Measurements from ENCODE around the gene BANK1. TPM values are rescaled to one million over a fixed set of nuclear protein-coding genes. Genes with fewer than 3 reads are reported as not detected.
A peak's percentile ranks its signal among the peaks of the same experiment; 100 is the strongest.

The BANK1 gene, protein sequence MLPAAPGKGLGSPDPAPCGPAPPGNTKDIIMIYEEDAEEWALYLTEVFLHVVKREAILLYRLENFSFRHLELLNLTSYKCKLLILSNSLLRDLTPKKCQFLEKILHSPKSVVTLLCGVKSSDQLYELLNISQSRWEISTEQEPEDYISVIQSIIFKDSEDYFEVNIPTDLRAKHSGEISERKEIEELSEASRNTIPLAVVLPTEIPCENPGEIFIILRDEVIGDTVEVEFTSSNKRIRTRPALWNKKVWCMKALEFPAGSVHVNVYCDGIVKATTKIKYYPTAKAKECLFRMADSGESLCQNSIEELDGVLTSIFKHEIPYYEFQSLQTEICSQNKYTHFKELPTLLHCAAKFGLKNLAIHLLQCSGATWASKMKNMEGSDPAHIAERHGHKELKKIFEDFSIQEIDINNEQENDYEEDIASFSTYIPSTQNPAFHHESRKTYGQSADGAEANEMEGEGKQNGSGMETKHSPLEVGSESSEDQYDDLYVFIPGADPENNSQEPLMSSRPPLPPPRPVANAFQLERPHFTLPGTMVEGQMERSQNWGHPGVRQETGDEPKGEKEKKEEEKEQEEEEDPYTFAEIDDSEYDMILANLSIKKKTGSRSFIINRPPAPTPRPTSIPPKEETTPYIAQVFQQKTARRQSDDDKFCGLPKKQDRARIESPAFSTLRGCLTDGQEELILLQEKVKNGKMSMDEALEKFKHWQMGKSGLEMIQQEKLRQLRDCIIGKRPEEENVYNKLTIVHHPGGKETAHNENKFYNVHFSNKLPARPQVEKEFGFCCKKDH
- total RNA-seq (2022) = not detected in 2 replicates
- percentile 0 among the genes with signal in this experiment for Bru-seq, nascent RNA
- percentile 0 among the genes with signal in this experiment for BruChase-seq, experiment 1, labeled RNA remaining after a 6-hour chase
- BruChase-seq, experiment 2, labeled RNA remaining after a 2-hour chase = percentile 1 among the genes with signal in this experiment
- long read RNA-seq = 0 reads

DNA sequence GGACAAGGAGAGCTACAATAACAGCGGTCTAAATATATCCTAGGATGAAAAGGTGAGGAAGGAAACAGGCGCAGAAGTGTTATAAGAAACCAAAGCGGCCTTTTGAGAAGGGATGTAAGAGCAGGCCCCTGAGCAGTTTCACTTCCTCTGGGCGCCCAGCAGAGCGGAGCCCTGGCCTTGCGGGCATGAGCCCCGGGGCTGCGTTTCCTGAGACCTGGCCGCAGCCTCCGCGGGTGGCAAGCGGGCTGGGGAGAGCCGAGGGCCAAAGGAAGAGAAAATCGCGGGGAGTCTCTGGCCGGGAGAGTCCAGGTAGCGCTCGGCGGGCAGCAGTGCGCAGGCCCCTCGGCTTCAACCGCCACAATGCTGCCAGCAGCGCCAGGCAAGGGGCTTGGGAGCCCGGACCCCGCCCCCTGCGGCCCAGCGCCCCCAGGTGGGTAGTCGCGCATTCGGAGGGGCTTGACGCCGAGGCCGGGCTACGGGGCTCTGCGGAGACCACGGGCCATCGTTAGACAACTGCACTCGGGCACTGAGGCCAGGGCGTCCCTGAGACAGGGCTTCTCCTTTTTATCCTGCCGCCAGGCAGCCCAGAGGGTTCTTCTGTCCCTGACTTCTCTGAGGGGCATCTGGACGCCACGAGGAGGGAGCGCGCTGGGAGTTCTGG lies at the start of gene BANK1:
Gene BANK1, plus strand, starts transcription at position 210 of the 661 bp plus-strand sequence. Its CDS starts 151 bp downstream, at position 361.
- CTCF ChIA-PET = no interaction called here
- no peak for DNase-seq (ENCODE audit: unreplicated experiment)

DNA sequence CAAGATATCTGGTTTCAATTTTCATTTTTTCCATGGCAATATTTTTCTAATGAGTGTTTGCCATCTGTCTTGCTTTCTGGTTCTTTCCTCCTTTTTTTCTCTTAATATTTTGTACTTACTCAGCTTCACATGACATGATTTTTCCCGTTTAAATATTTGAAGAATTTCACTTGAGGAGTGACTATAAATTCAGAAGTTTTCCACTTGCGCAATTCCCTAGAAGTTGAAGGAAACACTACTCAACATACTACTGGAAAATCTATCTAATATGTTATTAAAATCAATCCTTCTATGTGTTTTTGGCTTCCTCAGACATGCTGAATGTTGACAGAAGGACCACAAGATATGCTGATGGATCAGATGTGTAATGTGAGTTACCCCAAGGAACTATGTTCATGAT lies 36.8 kb upstream of the BANK1 start:
- Mint-ChIP-seq H3K36me3 (ENCODE audit: insufficient read depth, unreplicated experiment) (no peaks in the 10 kb centered on the region), H3K9me3 (ENCODE audit: unreplicated experiment) (no peaks in the 10 kb centered on the region), H3K27ac (ENCODE audit: low read depth, unreplicated experiment) (no peak overlapping the region), H3K27me3 (ENCODE audit: insufficient read depth, unreplicated experiment) (no peaks in the 10 kb centered on the region), H3K4me3 (ENCODE audit: unreplicated experiment) (no peak overlapping the region), H3K4me1 (ENCODE audit: insufficient read depth, unreplicated experiment) (no peaks in the 10 kb centered on the region)
- ChIA-PET POLR2A (no interaction called here), CTCF (no interaction called here)
- TF ChIP-seq, protein P1, sequence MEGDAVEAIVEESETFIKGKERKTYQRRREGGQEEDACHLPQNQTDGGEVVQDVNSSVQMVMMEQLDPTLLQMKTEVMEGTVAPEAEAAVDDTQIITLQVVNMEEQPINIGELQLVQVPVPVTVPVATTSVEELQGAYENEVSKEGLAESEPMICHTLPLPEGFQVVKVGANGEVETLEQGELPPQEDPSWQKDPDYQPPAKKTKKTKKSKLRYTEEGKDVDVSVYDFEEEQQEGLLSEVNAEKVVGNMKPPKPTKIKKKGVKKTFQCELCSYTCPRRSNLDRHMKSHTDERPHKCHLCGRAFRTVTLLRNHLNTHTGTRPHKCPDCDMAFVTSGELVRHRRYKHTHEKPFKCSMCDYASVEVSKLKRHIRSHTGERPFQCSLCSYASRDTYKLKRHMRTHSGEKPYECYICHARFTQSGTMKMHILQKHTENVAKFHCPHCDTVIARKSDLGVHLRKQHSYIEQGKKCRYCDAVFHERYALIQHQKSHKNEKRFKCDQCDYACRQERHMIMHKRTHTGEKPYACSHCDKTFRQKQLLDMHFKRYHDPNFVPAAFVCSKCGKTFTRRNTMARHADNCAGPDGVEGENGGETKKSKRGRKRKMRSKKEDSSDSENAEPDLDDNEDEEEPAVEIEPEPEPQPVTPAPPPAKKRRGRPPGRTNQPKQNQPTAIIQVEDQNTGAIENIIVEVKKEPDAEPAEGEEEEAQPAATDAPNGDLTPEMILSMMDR (IDR thresholded peaks at IDR 0.05; ENCODE audit: unreplicated experiment) = no peak
- DNase-seq (ENCODE audit: unreplicated experiment) = no peak
- no TSS peak for BruUV-seq (replicated peaks)
- intact Hi-C loops (cut with micrococcal nuclease) = no loop called here

More for the DNA sequence above, at the start of gene BANK1:
- no peaks in the 10 kb centered on the region for H3K27me3 Mint-ChIP-seq (ENCODE audit: insufficient read depth, unreplicated experiment)
- H3K27ac Mint-ChIP-seq (ENCODE audit: low read depth, unreplicated experiment) = no peak within 1 kb of the TSS
- BruUV-seq (replicated peaks) = no TSS peak
- TF ChIP-seq, protein P1 (IDR thresholded peaks at IDR 0.05; ENCODE audit: unreplicated experiment) = no peak
- H3K36me3 Mint-ChIP-seq (ENCODE audit: insufficient read depth, unreplicated experiment) = no peaks in the 10 kb centered on the region
- POLR2A ChIA-PET = no interaction called here
- H3K4me3 Mint-ChIP-seq (ENCODE audit: unreplicated experiment) = no peak within 1 kb of the TSS
- H3K9me3 Mint-ChIP-seq (ENCODE audit: unreplicated experiment) = no peaks in the 10 kb centered on the region
- intact Hi-C loops (cut with micrococcal nuclease) = no loop called here
- peaks cover 6% of the 10 kb centered on the region for H3K4me1 Mint-ChIP-seq (ENCODE audit: insufficient read depth, unreplicated experiment)

DNA sequence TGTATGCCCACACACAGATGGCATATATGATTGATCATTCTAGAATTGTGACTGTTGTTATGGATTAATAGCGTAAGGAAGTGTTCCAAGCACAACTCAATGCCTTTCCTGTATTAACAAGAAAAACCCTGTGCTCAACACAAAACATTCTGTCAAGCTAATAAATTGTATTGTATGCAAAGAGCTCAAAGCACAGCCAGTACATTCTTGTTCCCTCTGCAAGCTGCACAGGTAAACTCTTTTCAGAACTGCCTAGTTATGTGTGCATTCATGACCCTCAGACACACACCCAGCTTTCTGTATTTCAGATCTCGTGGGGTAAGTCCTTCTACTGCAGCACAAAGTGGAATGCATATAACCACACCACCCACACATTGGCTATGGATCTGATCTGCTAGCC lies 34.3 kb upstream of the BANK1 start:
- no peaks in the 10 kb centered on the region for H3K27me3 Mint-ChIP-seq (ENCODE audit: insufficient read depth, unreplicated experiment)
- ChIA-PET CTCF (no interaction called here), POLR2A (no interaction called here)
- BruUV-seq (replicated peaks) = no TSS peak
- intact Hi-C loops (cut with micrococcal nuclease) = no loop called here
- TF ChIP-seq, protein P1 (IDR thresholded peaks at IDR 0.05; ENCODE audit: unreplicated experiment) = no peak
- H3K9me3 Mint-ChIP-seq (ENCODE audit: unreplicated experiment) = no peaks in the 10 kb centered on the region
- no peaks in the 10 kb centered on the region for H3K36me3 Mint-ChIP-seq (ENCODE audit: insufficient read depth, unreplicated experiment)
- no peak overlapping the region for H3K27ac Mint-ChIP-seq (ENCODE audit: low read depth, unreplicated experiment)
- H3K4me1 Mint-ChIP-seq (ENCODE audit: insufficient read depth, unreplicated experiment) = no peaks in the 10 kb centered on the region
- H3K4me3 Mint-ChIP-seq (ENCODE audit: unreplicated experiment) = no peak overlapping the region
- no peak for DNase-seq (ENCODE audit: unreplicated experiment)

DNA sequence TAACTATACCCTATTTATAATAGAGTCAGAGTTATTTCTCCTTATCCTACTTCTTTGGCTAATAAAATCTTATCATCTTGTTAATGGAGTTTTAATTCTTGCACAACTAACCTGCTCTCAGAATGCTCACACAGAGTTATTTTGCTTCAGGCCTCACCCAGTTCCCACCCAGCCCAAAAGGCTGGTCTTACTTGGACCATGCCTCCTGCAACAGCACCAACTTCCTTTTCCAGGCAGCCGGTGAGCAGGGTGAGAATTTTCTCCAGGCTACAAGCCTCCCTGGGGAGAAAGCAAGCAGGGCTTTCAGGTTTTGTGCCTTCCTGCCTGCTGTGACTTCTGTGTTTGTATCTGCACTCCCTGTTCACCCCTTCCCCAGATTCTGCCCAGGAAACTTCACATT lies 29.1 kb upstream of the BANK1 start:
- TF ChIP-seq, protein P1 (IDR thresholded peaks at IDR 0.05; ENCODE audit: unreplicated experiment) = no peak
- no TSS peak for BruUV-seq (replicated peaks)
- POLR2A ChIA-PET = no interaction called here
- DNase-seq (ENCODE audit: unreplicated experiment) = no peak
- Mint-ChIP-seq H3K36me3 (ENCODE audit: insufficient read depth, unreplicated experiment) (no peaks in the 10 kb centered on the region), H3K4me1 (ENCODE audit: insufficient read depth, unreplicated experiment) (no peaks in the 10 kb centered on the region), H3K9me3 (ENCODE audit: unreplicated experiment) (no peaks in the 10 kb centered on the region), H3K27ac (ENCODE audit: low read depth, unreplicated experiment) (no peak overlapping the region), H3K4me3 (ENCODE audit: unreplicated experiment) (no peak overlapping the region), H3K27me3 (ENCODE audit: insufficient read depth, unreplicated experiment) (no peaks in the 10 kb centered on the region)
- CTCF ChIA-PET = no interaction called here
- intact Hi-C loops (cut with micrococcal nuclease) = no loop called here
